HepG2 (cell line): Measurements from ENCODE around the gene MAST1. TPM values are rescaled to one million over a fixed set of nuclear protein-coding genes. Genes with fewer than 3 reads are reported as not detected.

Experiments
- EEA1 ChIP-seq: sonication (generic); formaldehyde crosslinking; IDR thresholded peaks from 2 replicates; pipeline ENCODE4 v1.5.1; 2020; ENCODE audit warnings: mild to moderate bottlenecking, missing genetic modification reagents, borderline replicate concordance
- MIER3 ChIP-seq: IDR thresholded peaks from 2 replicates; pipeline ENCODE4 v1.6.1; 2016; ENCODE audit warnings: missing compliant biosample characterization, borderline replicate concordance
- NCOR1 ChIP-seq: fragments of 200-600 bp; sonication (generic); IDR thresholded peaks from 2 replicates; pipeline ENCODE4 v1.7.0; 2017; ENCODE audit warnings: antibody characterized with exemption, low read length, borderline replicate concordance
- PCBP1 ChIP-seq: fragments of 200-400 bp; formaldehyde crosslinking; IDR thresholded peaks from 2 replicates; pipeline ENCODE4 v1.6.1; 2017; ENCODE audit warnings: mild to moderate bottlenecking, low read depth, low read length, borderline replicate concordance
- PCBP2 ChIP-seq: fragments of 200-400 bp; formaldehyde crosslinking; optimal IDR thresholded peaks from 2 replicates; pipeline ENCODE3; 2018; ENCODE audit warnings: low read length, low read depth; ENCODE audit not compliant: poor library complexity, severe bottlenecking
- RFX1 ChIP-seq: fragments of 450-650 bp; IDR thresholded peaks from 2 replicates; pipeline ENCODE4 v1.6.1; 2017
- SIX1 ChIP-seq: sonication (generic); formaldehyde crosslinking; IDR thresholded peaks from 2 replicates; pipeline ENCODE4 v1.4.0; 2020; ENCODE audit warnings: missing genetic modification reagents, borderline replicate concordance
- SSRP1 ChIP-seq: IDR thresholded peaks from 2 replicates; pipeline ENCODE4 v1.6.1; 2016; ENCODE audit warnings: control low read depth
- ZNF317 ChIP-seq: sonication (generic); formaldehyde crosslinking; IDR thresholded peaks from 2 replicates; pipeline ENCODE4 v1.5.0; 2020; ENCODE audit warnings: mild to moderate bottlenecking, missing genetic modification reagents
- ZNF563 ChIP-seq: sonication (generic); formaldehyde crosslinking; IDR thresholded peaks from 2 replicates; pipeline ENCODE4 v1.8.0; 2022; ENCODE audit warnings: mild to moderate bottlenecking, moderate library complexity, missing genetic modification reagents
- ZNF703 ChIP-seq: sonication (generic); formaldehyde crosslinking; IDR thresholded peaks from 2 replicates; pipeline ENCODE4 v1.5.1; 2020; ENCODE audit warnings: missing genetic modification reagents, mild to moderate bottlenecking, moderate library complexity, borderline replicate concordance
- ZNF792 ChIP-seq: IDR thresholded peaks from 2 replicates; pipeline ENCODE4 v1.6.1; 2016
- ZSCAN21 ChIP-seq: sonication (generic); formaldehyde crosslinking; IDR thresholded peaks from 2 replicates; pipeline ENCODE4 v1.8.0; 2022; ENCODE audit warnings: mild to moderate bottlenecking, missing genetic modification reagents, moderate library complexity, borderline replicate concordance
- polyA plus RNA-seq, 8 experiments: library from polyadenylated mRNA; depleted of rRNA in 3 of 8; stranded (reverse) in 7 of 8; unstranded in 1 of 8; fragments of >200 nt; fragmentation: Illumina TruSeq in 4 of 8; extraction: Trizol in 4 of 8; gene quantifications; 2 replicates each; pipeline versions ENCODE4 v1.2.1 to v1.2.3, GENCODE V29; 2011 to 2016; ENCODE audit warnings: low read depth in 4 of 8, missing spikeins in 1 of 8, mixed read lengths in 1 of 8; ENCODE audit not compliant: insufficient read depth in 1 of 8
- total RNA-seq, 5 experiments: library from RNA; depleted of rRNA; stranded (reverse); fragments of >200 nt; fragmentation: Illumina TruSeq; extraction: Trizol; gene quantifications; 2 replicates each; pipeline ENCODE4 v1.2.3, GENCODE V29; 2016; ENCODE audit warnings: low read depth in 1 of 5
- TF ChIP-seq, protein P1 (sequence below), 2 experiments: sonication (generic) in 1 of 2; formaldehyde crosslinking in 1 of 2; IDR thresholded peaks; 2 replicates each; pipeline versions ENCODE4 v1.6.1 to v1.9.0; 2014 to 2022; ENCODE audit warnings: antibody characterized with exemption in 1 of 2, borderline replicate concordance in 1 of 2, inconsistent platforms in 1 of 2, low read depth in 1 of 2, missing genetic modification reagents in 1 of 2
- TF ChIP-seq, protein P2 (sequence below): sonication (generic); formaldehyde crosslinking; IDR thresholded peaks from 2 replicates; pipeline ENCODE4 v1.5.0; 2020; ENCODE audit warnings: missing genetic modification reagents
- TF ChIP-seq, protein P3 (sequence below): sonication (generic); formaldehyde crosslinking; IDR thresholded peaks from 2 replicates; pipeline ENCODE4 v1.8.1; 2023; ENCODE audit warnings: mild to moderate bottlenecking, moderate library complexity, missing genetic modification reagents
- TF ChIP-seq, protein P4 (sequence below): fragments of 450-650 bp; IDR thresholded peaks from 2 replicates; pipeline ENCODE4 v1.6.1; 2017

Gene MAST1
- total and polyA plus RNA-seq, 2 of the 13 experiments (the other 11 are each of a cell fraction or from before 2014, with no cell fraction given), result 0.73 to 4.7 TPM

DNA sequence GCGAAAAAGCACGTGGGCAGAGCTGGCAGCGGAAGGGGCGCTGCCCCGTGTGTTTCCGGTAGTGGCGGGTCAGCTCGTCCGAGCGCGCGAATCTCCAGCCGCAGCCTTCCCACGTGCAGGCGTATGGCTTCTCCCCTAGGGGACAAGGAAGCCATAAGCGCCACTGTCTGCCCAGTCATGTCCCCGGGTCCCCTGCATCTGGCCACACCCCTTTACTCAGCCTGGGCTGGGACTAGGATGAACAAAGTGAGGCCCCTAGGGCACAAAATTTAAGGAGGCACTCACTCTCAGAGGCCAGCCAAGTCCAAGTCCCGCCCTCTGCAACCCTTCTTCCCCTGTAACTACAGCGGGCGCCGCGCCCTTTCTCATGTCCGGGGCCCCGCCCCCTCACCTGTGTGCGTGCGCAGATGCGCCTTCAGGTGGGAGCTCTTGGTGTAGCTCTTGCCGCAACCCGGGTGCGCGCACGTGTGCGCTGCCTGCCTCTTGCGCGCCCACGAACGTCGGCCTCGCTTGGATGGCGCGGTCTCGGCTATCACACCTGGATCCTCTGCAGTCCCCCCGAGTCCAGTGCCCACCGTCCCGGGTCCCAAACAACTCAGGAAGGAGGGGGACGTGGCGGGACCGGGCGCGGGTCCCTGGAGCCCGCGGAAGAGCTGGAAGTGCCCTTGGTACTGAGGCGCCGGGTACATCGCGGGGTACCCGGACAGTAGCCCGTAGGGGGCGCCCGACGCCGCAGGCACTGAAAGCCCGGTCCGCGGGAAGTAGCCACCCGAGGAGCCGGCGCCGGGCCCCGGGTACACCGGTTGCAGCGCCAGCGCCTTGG, 46.8 kb downstream of the MAST1 start (continued):
- TF ChIP-seq, protein P1, sequence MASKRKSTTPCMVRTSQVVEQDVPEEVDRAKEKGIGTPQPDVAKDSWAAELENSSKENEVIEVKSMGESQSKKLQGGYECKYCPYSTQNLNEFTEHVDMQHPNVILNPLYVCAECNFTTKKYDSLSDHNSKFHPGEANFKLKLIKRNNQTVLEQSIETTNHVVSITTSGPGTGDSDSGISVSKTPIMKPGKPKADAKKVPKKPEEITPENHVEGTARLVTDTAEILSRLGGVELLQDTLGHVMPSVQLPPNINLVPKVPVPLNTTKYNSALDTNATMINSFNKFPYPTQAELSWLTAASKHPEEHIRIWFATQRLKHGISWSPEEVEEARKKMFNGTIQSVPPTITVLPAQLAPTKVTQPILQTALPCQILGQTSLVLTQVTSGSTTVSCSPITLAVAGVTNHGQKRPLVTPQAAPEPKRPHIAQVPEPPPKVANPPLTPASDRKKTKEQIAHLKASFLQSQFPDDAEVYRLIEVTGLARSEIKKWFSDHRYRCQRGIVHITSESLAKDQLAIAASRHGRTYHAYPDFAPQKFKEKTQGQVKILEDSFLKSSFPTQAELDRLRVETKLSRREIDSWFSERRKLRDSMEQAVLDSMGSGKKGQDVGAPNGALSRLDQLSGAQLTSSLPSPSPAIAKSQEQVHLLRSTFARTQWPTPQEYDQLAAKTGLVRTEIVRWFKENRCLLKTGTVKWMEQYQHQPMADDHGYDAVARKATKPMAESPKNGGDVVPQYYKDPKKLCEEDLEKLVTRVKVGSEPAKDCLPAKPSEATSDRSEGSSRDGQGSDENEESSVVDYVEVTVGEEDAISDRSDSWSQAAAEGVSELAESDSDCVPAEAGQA (IDR thresholded peaks at IDR 0.05; ENCODE audit: low read depth), result 0 out of 2 replicates have a peak, but pooled peaks have one; percentile 5
- TF ChIP-seq, protein P1 (CRISPR knock-in tag; IDR thresholded peaks at IDR 0.05; ENCODE audit: borderline replicate concordance), result no peak
- TF ChIP-seq ZNF792 (CRISPR knock-in tag), result no peak; the same call in 1 of the 2 replicates
- TF ChIP-seq ZNF317 (CRISPR knock-in tag), result no peak
- TF ChIP-seq ZSCAN21 (CRISPR knock-in tag), result no peak
- TF ChIP-seq, protein P2, sequence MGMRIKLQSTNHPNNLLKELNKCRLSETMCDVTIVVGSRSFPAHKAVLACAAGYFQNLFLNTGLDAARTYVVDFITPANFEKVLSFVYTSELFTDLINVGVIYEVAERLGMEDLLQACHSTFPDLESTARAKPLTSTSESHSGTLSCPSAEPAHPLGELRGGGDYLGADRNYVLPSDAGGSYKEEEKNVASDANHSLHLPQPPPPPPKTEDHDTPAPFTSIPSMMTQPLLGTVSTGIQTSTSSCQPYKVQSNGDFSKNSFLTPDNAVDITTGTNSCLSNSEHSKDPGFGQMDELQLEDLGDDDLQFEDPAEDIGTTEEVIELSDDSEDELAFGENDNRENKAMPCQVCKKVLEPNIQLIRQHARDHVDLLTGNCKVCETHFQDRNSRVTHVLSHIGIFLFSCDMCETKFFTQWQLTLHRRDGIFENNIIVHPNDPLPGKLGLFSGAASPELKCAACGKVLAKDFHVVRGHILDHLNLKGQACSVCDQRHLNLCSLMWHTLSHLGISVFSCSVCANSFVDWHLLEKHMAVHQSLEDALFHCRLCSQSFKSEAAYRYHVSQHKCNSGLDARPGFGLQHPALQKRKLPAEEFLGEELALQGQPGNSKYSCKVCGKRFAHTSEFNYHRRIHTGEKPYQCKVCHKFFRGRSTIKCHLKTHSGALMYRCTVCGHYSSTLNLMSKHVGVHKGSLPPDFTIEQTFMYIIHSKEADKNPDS, result no peak
- TF ChIP-seq PCBP1, result no peak
- TF ChIP-seq, protein P3, sequence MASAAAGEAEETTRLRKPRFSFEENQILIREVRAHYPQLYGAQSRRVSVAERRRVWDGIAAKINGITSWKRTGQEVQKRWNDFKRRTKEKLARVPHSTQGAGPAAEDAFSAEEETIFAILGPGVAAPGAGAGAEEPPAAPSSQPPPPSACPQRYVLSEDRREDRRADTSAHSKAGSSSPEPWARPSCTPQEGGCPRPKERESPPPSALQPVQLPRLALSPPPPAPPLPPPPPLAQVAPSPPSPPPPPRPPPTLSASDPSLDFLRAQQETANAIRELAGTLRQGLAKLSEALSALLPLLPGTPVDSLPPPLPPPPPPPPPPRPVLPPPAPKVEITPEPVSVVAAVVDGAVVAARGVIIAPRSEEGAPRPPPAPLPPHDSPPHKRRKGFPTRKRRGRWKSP, result peak; percentile 71; the same call in 1 of the 2 replicates
- no peak for TF ChIP-seq RFX1
- no peak for TF ChIP-seq EEA1 (CRISPR knock-in tag)
- TF ChIP-seq ZNF563, result no peak
- TF ChIP-seq NCOR1, result no peak
- no peak for TF ChIP-seq PCBP2
- no peak for TF ChIP-seq SSRP1 (CRISPR knock-in tag)
- no peak for TF ChIP-seq ZNF703 (CRISPR knock-in tag)
- no peak for TF ChIP-seq MIER3
- TF ChIP-seq SIX1 (CRISPR knock-in tag), result no peak
- TF ChIP-seq, protein P4, sequence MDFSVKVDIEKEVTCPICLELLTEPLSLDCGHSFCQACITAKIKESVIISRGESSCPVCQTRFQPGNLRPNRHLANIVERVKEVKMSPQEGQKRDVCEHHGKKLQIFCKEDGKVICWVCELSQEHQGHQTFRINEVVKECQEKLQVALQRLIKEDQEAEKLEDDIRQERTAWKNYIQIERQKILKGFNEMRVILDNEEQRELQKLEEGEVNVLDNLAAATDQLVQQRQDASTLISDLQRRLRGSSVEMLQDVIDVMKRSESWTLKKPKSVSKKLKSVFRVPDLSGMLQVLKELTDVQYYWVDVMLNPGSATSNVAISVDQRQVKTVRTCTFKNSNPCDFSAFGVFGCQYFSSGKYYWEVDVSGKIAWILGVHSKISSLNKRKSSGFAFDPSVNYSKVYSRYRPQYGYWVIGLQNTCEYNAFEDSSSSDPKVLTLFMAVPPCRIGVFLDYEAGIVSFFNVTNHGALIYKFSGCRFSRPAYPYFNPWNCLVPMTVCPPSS, result no peak
